Measurements from ENCODE around the gene RBPJL.

The RBPJL gene

GRCh38 chr20:45361793-45362192, 55.2 kb downstream of the RBPJL start:
- no peak for DNase-seq (ENCODE audit: low read depth)

DNA sequence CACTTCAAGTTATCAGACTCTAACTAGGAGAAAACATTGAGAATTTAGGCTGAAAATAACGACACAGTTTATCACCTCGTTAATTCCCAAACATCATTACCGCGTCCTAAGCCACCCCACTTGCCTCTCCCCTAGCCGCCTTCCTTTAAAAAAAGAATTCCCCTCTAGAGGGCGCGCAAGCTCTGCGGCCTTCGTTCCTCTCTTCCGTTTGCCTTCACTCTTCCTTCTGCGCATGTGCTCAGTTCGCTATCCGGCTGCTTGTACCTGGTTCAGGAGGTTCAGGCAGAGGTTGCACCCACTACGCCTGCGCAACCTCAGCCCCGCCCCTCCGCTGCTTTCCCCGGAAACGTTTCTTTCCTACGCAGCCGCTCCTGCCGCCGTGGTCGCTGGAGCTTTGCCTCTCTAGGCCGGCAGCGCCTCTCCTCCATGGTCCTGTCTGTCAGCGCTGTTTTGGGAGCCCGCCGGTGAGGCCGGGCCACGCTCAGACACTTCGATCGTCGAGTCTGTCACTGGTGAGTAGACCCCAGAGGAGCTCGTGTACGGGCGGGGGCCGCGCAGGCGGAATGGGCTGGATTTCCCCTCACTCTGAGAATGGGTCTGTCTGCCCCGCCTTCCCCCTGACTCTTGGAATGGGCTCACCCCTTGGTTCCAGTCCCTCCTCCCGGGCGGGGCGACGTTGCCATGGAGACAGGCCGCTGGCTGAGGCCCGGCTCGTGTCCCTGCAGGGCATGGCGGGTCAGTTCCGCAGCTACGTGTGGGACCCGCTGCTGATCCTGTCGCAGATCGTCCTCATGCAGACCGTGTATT, 56.4 kb downstream of the RBPJL start, which contains the start of gene SYS1:
SYS1 (plus strand) TSS at position 353 of the 807 bp plus-strand sequence; CDS start at position 729, 376 bp downstream.
- DNase-seq (ENCODE audit: low read depth): peak; percentile 99

DNA sequence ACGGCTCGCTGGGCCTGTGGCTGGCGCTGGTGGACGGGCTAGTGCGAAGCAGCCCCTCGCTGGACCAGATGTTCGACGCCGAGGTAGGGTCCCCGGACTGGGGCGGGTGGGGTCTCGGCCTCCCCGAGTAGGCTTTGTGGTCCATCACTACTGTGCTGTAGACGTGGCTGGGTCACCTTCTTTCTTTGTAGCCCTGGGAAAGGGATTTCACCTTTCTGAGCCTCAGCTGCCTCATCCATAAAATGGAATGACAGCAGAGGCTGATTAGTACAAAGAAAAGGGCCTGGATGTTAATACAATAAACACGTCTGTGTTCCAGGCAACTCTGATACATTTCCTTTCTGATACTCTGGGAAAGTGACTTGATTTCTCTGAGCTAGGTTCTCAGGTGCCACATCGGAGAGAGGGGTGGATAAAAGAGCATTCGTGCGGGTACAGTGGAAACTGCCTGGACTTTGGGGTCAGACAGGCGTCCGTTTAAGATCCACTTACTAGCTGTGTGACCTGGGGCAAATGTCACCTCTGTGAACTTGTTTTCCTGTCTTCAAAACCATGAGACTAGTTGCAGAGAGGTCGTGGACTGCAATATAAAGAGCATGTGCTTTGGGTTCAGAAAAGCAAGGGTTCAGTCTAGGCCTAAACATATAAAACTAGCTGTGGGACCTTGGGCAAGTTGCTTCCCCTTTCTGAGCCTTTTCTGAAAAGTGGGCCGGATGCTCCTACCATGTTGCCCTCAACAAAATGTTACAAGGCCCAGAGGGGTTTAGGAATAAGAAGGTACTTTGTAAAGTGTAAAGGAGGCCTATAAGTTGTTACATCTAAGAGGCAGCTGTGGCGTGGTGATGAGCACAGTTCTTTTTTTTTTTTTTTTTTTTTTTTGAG, 57.2 kb downstream of the RBPJL start:
- peak; percentile 27 for DNase-seq (ENCODE audit: low read depth)

GRCh38 chr20:45365444-45365970, 58.9 kb downstream of the RBPJL start:
- no peak for DNase-seq (ENCODE audit: low read depth)

GRCh38 chr20:45366192-45366591, 59.6 kb downstream of the RBPJL start:
- DNase-seq (ENCODE audit: low read depth): no peak

GRCh38 chr20:45366631-45367030, 60.0 kb downstream of the RBPJL start:
- DNase-seq (ENCODE audit: low read depth): no peak

DNA sequence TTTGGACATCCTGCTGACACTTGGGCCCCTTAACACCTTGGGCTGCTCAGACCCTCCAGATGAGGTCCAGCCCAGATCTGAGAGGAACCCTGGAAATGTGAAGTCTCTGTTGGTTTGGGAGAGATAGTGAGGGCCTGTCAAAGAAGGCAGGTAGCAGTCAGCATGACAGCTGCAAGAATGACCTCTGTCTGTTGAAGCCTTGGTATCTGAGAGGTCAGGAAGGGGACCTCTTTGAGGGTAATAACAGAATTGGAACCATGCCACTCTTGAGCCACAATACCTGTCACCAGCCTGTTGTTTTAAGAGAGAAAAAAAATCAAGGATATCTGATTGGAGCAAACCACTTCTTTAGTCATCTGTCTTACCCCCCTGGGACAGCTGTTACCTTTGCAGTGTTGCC, 60.5 kb downstream of the RBPJL start:
- no peak for DNase-seq (ENCODE audit: low read depth)
